T-helper 1 cell treated with Interleukin-12 subunit alpha and Interleukin-12 subunit beta and Interleukin-4 antibody, amounts not matched to agents 30 ng/mL and 1 ng/mL, for 36 hours (primary cell): Measurements from ENCODE around the gene PLSCR5. TPM values are rescaled to one million over a fixed set of nuclear protein-coding genes. Genes with fewer than 3 reads are reported as not detected.

Experiments
- intact Hi-C: fragments of 100-400 bp; cut with micrococcal nuclease; formaldehyde crosslinking; loops from one replicate; pipeline ENCODE4 v1.15.1; 2024
- total RNA-seq: library from RNA; stranded (reverse); gene quantifications from 2 replicates; pipeline ENCODE4 v1.2.3, GENCODE V29; 2022

PLSCR5 gene
- total RNA-seq, 1 donor from 2014 or later = not detected

- intact Hi-C loops = loop anchor here (1.0 kb wide), 6 partner anchors 27 to 76 kb away; partner anchors contain the start of gene PLSCR2
Observed at GRCh38 chr3:146544929-146545528, 60.1 kb downstream of the PLSCR5 start.

- intact Hi-C loops = loop anchor here (1.0 kb wide), 6 partner anchors 26 to 75 kb away; partner anchors contain the start of gene PLSCR2
Observed at GRCh38 chr3:146544002-146544928, 60.9 kb downstream of the PLSCR5 start, which contains the start of gene PLSCR1. Gene PLSCR1 (minus strand): TSS chr3:146544607. CDS start chr3:146536552, 8,055 bp downstream.

- intact Hi-C loops = loop anchor here (1.0 to 2.0 kb wide), 7 partner anchors 17 to 74 kb away; partner anchors contain the start of gene PLSCR2
Observed at GRCh38 chr3:146543461-146544001, 61.6 kb downstream of the PLSCR5 start.

GRCh38 chr3:146542978-146543377 lies 62.2 kb downstream of the PLSCR5 start:
- intact Hi-C loops = loop anchor here (1.0 to 2.0 kb wide), 2 partner anchors 7 to 16 kb away; no protein-coding TSS in a partner anchor

- intact Hi-C loops = loop anchor here (1.0 to 2.0 kb wide), 2 partner anchors 8 to 15 kb away; no protein-coding TSS in a partner anchor
Observed at GRCh38 chr3:146542179-146542578, 63.0 kb downstream of the PLSCR5 start.

GRCh38 chr3:146540978-146541377 lies 64.2 kb downstream of the PLSCR5 start:
- intact Hi-C loops = loop anchor here (2.0 kb wide), 1 partner anchor 14 kb away; no protein-coding TSS in a partner anchor

GRCh38 chr3:146540236-146540635 lies 64.9 kb downstream of the PLSCR5 start:
- intact Hi-C loops = loop anchor here (2.0 kb wide), 1 partner anchor 15 kb away; no protein-coding TSS in a partner anchor

- intact Hi-C loops = no loop called here
Observed at GRCh38 chr3:146539315-146539714, 65.8 kb downstream of the PLSCR5 start.

- intact Hi-C loops = no loop called here
Observed at GRCh38 chr3:146537603-146538002, 67.5 kb downstream of the PLSCR5 start.

- intact Hi-C loops = no loop called here
Observed at GRCh38 chr3:146536681-146537080, 68.5 kb downstream of the PLSCR5 start.

Other genes starting within 250 kb of the PLSCR5 start
- 0.71 and 1.1 TPM in 2 replicates for gene PLSCR2, start 135.8 kb downstream of the PLSCR5 start, total RNA-seq
- gene PLSCR1, start 60.7 kb downstream of the PLSCR5 start, total RNA-seq = 222 and 229 TPM in 2 replicates